HEK293T (cell line): ENCODE measurements around the gene YOD1.

Experiments
- BHLHE40 ChIP-seq: fragments of 450-650 bp; IDR thresholded peaks from 2 replicates; pipeline ENCODE4 v1.6.1; 2016; ENCODE audit warnings: mild to moderate bottlenecking, moderate library complexity, borderline replicate concordance
- FOXA1 ChIP-seq: fragments of 450-650 bp; IDR thresholded peaks from 2 replicates; pipeline ENCODE4 v1.6.1; 2016; ENCODE audit warnings: mild to moderate bottlenecking
- FOXK2 ChIP-seq: fragments of 450-650 bp; IDR thresholded peaks from 2 replicates; pipeline ENCODE4 v1.6.1; 2016; ENCODE audit warnings: mild to moderate bottlenecking
- HDGF ChIP-seq: fragments of 450-650 bp; IDR thresholded peaks from 2 replicates; pipeline ENCODE4 v1.6.1; 2017; ENCODE audit warnings: antibody characterized with exemption, borderline replicate concordance
- L3MBTL2 ChIP-seq: fragments of 450-650 bp; conservative IDR thresholded peaks from 2 replicates; pipeline ENCODE4 v1.6.1; 2016; ENCODE audit warnings: mild to moderate bottlenecking
- LEF1 ChIP-seq: fragments of 450-650 bp; IDR thresholded peaks from 2 replicates; pipeline ENCODE4 v1.6.1; 2017; ENCODE audit warnings: mild to moderate bottlenecking, borderline replicate concordance
- NFRKB ChIP-seq: fragments of 450-650 bp; IDR thresholded peaks from 2 replicates; pipeline ENCODE4 v1.6.1; 2016; ENCODE audit warnings: mild to moderate bottlenecking, moderate library complexity
- SP1 ChIP-seq: fragments of 450-650 bp; IDR thresholded peaks from 2 replicates; pipeline ENCODE4 v1.6.1; 2017
- SUZ12 ChIP-seq: fragments of 450-650 bp; IDR thresholded peaks from 2 replicates; pipeline ENCODE4 v1.6.1; 2016; ENCODE audit warnings: mild to moderate bottlenecking
- TARDBP ChIP-seq: fragments of 450-650 bp; IDR thresholded peaks from 2 replicates; pipeline ENCODE4 v1.6.1; 2016
- TF ChIP-seq, protein P1 (sequence below): fragments of 450-650 bp; IDR thresholded peaks from 2 replicates; pipeline ENCODE4 v1.6.1; 2016

DNA sequence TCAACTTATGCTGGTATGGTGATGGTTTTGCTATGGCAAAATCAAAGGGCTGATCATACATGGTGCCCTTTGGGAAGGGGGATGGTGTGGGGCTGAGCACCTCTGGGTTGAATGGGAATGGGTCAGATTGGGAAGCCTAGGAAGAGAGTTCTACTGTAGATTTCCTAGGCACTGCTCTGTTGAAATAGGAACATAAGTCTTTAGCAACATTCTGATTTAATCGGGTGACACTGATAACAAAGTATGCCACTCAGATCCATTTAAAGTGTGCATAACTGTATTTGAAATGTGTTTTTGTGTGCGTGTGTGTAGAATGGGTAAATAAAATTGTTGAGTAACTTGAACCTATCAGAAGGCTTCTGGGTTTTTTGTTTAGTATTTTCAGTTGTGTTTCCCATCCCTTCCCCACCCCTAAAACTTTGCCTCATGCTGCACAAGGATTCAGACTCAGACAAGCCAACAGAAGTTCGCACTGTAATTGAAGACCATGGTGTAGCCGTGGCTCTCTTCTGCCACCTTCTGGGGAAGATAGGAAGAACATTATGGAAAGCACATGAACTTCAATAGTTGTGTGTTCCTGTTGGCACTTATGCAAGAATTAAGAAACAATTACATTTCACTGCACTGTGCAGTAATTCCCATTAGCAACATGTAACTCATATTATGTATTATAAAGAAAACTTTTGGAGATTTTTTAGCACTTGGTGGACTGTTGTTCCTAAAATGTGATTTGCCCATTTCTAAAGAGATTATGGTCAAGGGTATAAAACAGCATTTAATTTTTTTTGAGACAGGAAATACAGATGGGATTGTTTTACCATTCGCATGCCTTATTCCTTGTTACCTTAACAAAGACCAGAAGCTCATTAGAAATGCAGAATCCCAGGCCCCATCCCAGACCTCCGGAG lies 26.7 kb upstream of the YOD1 start:
- TF ChIP-seq SUZ12 (no peak), BHLHE40 (no peak), SP1 (no peak), FOXA1 (no peak), HDGF (no peak), LEF1 (no peak), TARDBP (no peak), FOXK2 (no peak), NFRKB (no peak), L3MBTL2 (no peak)
- TF ChIP-seq, protein P1, sequence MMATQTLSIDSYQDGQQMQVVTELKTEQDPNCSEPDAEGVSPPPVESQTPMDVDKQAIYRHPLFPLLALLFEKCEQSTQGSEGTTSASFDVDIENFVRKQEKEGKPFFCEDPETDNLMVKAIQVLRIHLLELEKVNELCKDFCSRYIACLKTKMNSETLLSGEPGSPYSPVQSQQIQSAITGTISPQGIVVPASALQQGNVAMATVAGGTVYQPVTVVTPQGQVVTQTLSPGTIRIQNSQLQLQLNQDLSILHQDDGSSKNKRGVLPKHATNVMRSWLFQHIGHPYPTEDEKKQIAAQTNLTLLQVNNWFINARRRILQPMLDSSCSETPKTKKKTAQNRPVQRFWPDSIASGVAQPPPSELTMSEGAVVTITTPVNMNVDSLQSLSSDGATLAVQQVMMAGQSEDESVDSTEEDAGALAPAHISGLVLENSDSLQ, result no peak
